Activated naive CD8-positive, alpha-beta T cell treated with anti-CD3 and anti-CD28 coated beads for 36 hours (primary cell): ENCODE results near the gene F7. TPM values are rescaled to one million over a fixed set of nuclear protein-coding genes. Genes with fewer than 3 reads are reported as not detected.
A peak's percentile ranks its signal among the peaks of the same experiment; 100 is the strongest.

Source experiments
- DNase-seq: peaks from one replicate; pipeline ENCODE4 v3.0.0; 2021
- H3K27ac Mint-ChIP-seq: one replicate; pipeline ENCODE4 v1.8.0; 2022; ENCODE audit warnings: mild to moderate bottlenecking, moderate library complexity, mixed read lengths
- H3K27me3 Mint-ChIP-seq: one replicate; pipeline ENCODE4 v1.8.0; 2022; ENCODE audit warnings: mild to moderate bottlenecking, mixed read lengths
- H3K36me3 Mint-ChIP-seq: one replicate; pipeline ENCODE4 v1.8.0; 2021; ENCODE audit warnings: mild to moderate bottlenecking, mixed read lengths
- H3K4me1 Mint-ChIP-seq: one replicate; pipeline ENCODE4 v1.8.0; 2021; ENCODE audit warnings: mixed read lengths
- H3K4me3 Mint-ChIP-seq: one replicate; pipeline ENCODE4 v1.8.0; 2022; ENCODE audit warnings: mild to moderate bottlenecking, moderate library complexity, mixed read lengths
- H3K9me3 Mint-ChIP-seq: one replicate; pipeline ENCODE4 v1.8.0; 2022; ENCODE audit warnings: mixed read lengths
- total RNA-seq, 2 experiments: library from RNA; stranded (reverse); gene quantifications; one replicate each; pipeline ENCODE4 v1.2.3, GENCODE V29; 2021

The F7 gene
- total RNA-seq, 2 experiments from 2014 or later: 0.49 to 0.94 TPM

DNA sequence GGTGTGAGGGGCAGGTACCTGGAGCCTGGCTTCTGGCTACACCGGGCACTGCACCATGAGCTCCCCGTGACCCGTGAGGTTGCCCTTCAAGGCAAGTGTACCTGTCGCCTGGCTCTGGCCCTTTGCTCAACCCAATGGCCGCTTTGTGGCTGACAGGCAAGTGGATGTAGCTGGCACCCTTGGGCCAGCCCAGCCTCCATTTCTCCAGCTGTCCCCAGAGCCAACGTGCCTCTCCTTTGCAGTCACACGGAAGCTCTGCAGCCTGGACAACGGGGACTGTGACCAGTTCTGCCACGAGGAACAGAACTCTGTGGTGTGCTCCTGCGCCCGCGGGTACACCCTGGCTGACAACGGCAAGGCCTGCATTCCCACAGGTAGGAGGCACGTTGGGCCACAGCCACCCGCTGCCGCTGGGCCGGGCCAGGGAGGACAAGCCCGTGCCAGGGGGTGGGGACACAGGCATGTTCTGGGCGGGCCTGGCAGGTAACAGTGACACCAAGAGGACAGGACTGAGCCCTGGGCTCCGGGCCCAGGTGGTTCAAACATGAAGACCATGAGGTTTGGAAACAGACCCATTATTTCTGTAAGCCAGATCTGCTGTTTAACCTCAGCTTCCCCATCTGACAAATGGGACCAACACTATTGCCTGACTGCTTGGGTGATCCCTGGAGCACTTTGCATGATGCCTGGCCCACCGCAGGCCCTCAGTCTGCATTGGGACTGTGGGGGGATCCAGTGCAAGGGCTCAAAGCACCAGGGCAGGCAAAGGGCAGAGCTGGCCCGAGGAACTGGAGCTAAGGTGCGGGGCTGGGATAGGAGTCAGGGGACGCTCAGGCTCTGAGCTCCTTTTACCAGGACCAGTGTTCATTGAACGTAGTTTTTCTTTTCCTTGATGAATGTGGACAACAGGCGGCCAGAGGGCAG is 35.3 kb downstream of the F7 start:
- H3K27me3 Mint-ChIP-seq: peaks cover 3% of the 10 kb centered on the region
- no peak overlapping the region for H3K27ac Mint-ChIP-seq
- H3K4me1 Mint-ChIP-seq: peaks cover 4% of the 10 kb centered on the region
- H3K4me3 Mint-ChIP-seq: no peak overlapping the region
- no peak for DNase-seq
- peaks cover 1% of the 10 kb centered on the region for H3K9me3 Mint-ChIP-seq
- H3K36me3 Mint-ChIP-seq: no peaks in the 10 kb centered on the region

DNA sequence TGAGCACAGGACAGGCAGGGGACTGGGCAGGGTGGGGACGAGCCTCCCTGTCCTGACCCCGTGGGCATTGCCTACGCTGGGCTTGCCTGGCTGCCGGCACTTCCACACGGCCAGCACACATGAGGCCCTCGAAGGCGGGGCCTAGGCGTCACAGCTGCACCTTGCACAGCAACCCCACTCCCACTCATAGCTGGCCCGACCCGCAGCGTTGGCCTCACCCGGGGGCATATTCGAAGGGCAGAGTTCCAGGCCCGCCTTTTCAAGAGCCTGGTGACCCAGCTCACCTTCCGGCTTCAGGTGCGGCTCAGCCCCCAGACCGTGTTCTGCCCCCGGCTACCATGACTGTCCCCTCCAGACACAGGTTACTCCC is 36.0 kb downstream of the F7 start:
- H3K4me3 Mint-ChIP-seq: no peak overlapping the region
- H3K27ac Mint-ChIP-seq: no peak overlapping the region
- H3K4me1 Mint-ChIP-seq: peaks cover 4% of the 10 kb centered on the region
- no peaks in the 10 kb centered on the region for H3K36me3 Mint-ChIP-seq
- H3K27me3 Mint-ChIP-seq: peaks cover 3% of the 10 kb centered on the region
- no peak for DNase-seq
- H3K9me3 Mint-ChIP-seq: peaks cover 1% of the 10 kb centered on the region

DNA sequence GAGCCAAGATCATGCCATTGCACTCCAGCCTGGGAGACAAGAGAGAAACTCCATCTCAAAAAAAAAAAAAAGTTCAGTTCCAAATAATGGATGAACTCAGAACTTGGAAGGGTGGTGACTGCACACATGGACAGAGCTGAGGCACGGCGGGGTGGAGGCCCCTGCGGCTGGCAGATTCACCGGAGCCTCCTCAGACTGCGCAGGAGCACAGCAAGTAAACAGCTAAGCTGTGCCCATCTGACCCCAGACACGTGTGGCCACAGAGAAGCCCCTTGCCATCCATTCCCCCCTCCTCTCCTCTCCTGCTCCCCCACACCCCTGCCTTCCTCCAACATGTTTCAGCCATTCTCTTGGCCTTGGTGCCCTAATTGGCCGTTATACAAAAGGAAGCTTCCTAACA is 37.3 kb downstream of the F7 start:
- Mint-ChIP-seq H3K27ac (no peak overlapping the region), H3K27me3 (peaks cover 3% of the 10 kb centered on the region), H3K36me3 (no peaks in the 10 kb centered on the region), H3K4me3 (no peak overlapping the region), H3K9me3 (peaks cover 1% of the 10 kb centered on the region), H3K4me1 (peaks cover 4% of the 10 kb centered on the region)
- no peak for DNase-seq

DNA sequence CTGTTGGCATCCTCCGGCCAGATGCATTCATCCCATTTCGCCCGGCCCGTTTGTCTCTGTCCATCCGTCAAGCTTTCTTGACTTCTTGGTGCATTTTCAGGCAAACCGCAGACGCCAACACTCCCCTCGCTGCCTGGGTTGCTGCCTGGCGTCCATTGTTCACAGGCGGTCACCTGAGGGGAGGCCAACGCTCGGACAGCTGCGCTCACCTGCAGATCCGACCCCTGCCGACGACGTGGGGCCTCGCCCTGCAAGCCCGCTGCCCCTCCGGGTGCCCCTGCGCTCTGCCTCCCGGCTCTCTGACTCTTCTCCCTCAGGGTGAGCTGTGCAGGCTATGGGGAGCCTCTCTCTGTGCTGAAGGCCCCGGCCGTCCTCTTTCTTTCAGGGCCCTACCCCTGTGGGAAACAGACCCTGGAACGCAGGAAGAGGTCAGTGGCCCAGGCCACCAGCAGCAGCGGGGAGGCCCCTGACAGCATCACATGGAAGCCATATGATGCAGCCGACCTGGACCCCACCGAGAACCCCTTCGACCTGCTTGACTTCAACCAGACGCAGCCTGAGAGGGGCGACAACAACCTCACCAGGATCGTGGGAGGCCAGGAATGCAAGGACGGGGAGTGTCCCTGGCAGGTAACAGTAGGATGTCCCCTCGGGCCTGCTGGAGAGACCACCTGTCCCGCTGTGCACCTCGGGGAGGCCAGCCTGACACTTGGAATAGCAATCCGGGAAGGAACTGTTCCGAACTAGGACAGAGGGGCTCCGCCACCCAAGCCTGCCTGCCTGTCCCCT is 38.1 kb downstream of the F7 start:
- DNase-seq: no peak
- H3K27me3 Mint-ChIP-seq: peaks cover 3% of the 10 kb centered on the region
- no peak overlapping the region for H3K27ac Mint-ChIP-seq
- H3K4me1 Mint-ChIP-seq: peaks cover 4% of the 10 kb centered on the region
- H3K36me3 Mint-ChIP-seq: no peaks in the 10 kb centered on the region
- H3K4me3 Mint-ChIP-seq: no peak overlapping the region
- peaks cover 1% of the 10 kb centered on the region for H3K9me3 Mint-ChIP-seq

DNA sequence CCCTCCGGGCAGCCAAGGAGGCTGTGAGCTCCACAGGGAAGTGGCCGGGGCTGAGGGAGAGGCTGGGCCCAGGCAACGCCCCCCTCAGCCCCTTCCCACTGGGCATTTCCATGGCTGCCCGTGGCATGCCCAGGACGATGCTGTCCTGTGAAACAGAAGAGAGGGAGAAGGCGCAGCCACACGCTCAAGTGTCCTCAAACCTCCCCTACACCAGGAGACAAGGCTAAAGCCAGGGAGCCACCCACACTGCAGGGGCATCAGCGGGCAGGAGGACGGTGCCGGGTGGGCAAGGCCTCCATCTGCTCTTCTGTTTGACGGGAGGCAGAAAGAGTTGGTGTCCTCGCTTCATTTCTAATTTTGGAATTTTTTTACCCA is 38.7 kb downstream of the F7 start:
- no peak overlapping the region for H3K4me3 Mint-ChIP-seq
- H3K9me3 Mint-ChIP-seq: peaks cover 1% of the 10 kb centered on the region
- H3K27me3 Mint-ChIP-seq: no peaks in the 10 kb centered on the region
- H3K4me1 Mint-ChIP-seq: peaks cover 4% of the 10 kb centered on the region
- H3K36me3 Mint-ChIP-seq: no peaks in the 10 kb centered on the region
- H3K27ac Mint-ChIP-seq: no peak overlapping the region
- DNase-seq: no peak

DNA sequence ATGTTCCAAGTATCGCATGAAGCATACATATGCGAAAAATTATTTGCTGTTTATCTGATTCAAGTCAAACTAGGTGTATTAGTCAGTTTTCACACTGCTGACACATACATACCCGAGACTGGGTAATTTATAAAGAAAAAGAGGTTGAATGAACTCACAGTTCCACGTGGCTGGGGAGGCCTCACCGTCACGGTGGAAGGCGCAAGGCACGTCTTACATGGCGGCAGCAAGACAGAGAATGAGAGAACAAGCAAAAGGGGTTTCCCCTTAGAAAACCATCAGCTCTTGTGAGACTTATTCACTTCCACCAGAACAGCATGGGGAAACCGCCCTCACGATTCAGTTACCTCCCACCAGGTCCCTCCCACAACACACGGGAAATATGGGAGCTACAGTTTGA is 39.9 kb downstream of the F7 start:
- H3K9me3 Mint-ChIP-seq: peaks cover 1% of the 10 kb centered on the region
- DNase-seq: peak; percentile 33
- no peak overlapping the region for H3K27ac Mint-ChIP-seq
- peaks cover 3% of the 10 kb centered on the region for H3K27me3 Mint-ChIP-seq
- no peaks in the 10 kb centered on the region for H3K36me3 Mint-ChIP-seq
- peaks cover 4% of the 10 kb centered on the region for H3K4me1 Mint-ChIP-seq
- no peak overlapping the region for H3K4me3 Mint-ChIP-seq

DNA sequence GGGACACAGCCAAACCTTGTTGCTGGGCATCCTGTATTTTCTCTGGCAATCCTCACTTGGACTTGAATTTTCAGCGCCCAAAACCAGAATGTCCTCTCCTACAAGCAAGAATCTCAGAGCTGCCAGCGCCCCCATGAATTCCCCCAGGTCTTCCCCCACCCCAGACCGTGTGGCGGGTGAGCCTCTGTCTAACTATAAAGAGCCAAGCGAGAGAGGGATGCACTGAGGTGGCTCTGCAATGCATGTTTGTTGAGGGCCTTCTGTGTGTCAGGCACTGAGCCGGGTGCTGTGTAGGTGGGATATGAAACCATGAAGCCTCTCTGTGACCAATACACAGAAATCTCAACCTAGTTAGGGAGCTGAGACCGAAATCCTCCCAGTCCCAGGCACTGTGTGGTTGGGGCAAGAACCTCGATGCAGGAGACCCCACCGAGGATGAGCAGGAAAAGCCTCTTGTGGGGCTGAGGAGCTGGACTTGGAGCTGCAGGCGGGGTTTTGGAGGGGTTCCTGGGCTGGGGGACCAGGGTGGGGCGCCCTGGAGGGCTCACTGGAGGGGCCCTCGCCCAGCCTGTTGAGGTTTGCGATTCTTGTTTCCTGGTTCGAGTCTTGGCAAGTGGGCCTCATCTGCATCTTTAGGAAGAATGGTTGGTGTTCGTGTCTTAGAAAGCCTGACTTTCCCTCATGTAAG is 40.5 kb downstream of the F7 start:
- Mint-ChIP-seq H3K27me3 (peaks cover 6% of the 10 kb centered on the region), H3K27ac (no peak overlapping the region), H3K9me3 (peaks cover 1% of the 10 kb centered on the region), H3K4me1 (peaks cover 4% of the 10 kb centered on the region), H3K4me3 (no peak overlapping the region), H3K36me3 (no peaks in the 10 kb centered on the region)
- no peak for DNase-seq

DNA sequence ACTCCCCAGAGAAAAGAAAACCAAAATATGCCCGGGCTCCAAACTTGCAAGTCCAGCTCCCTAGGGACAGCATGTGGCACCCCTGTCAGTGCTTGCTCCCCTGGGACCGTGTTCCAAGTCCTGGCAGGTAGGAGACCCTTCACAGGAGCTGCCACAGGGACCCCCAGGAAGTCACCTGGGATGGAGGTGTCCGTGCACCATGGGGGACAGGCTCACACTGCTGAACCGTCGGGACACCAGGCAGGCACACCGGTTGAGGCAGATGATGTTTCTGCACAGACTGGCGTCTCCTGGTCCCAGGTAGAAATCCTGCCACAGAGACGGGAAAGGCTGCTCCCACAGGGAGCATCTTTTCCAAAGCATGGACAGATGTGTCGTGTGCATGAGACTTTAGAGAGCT is 41.2 kb downstream of the F7 start:
- Mint-ChIP-seq H3K36me3 (no peaks in the 10 kb centered on the region), H3K27me3 (peaks cover 13% of the 10 kb centered on the region), H3K4me1 (peaks cover 4% of the 10 kb centered on the region), H3K4me3 (no peak overlapping the region), H3K9me3 (peaks cover 1% of the 10 kb centered on the region), H3K27ac (no peak overlapping the region)
- DNase-seq: no peak

DNA sequence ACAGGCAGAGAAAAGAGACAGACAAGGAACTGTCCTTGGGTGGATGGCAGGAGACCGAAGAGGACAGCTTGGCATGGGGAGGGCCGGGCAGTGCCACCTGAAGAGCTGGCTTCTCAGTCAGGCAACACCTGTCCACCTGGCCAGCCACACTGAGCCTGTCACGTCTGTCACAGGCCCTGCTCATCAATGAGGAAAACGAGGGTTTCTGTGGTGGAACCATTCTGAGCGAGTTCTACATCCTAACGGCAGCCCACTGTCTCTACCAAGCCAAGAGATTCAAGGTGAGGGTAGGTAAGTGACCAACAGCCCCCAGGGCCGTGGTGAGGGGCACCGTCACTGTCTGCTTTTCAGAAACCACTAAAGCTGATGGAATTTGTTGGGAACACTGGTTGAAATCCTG is 41.6 kb downstream of the F7 start:
- Mint-ChIP-seq H3K4me1 (peaks cover 6% of the 10 kb centered on the region), H3K4me3 (no peak overlapping the region), H3K9me3 (peaks cover 1% of the 10 kb centered on the region), H3K36me3 (no peaks in the 10 kb centered on the region), H3K27me3 (peaks cover 18% of the 10 kb centered on the region), H3K27ac (no peak overlapping the region)
- DNase-seq: no peak

DNA sequence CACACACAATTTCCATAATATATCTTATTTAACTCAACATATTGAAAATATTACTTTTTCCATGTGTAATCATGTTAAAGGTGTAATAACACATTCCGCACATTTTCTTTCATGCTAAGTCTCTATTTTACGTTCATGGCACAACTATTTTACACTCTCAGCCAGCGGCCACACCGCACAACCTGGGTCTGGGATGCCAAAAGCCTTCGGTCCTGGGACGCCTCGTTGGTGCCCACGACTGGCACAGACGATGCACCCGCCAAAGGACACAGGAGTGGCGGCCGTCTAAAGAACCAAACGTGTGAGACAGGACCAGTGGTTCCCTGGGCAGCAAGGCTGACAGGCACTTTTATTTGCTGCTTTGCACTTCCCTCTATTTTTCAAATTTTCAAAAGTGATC is 42.8 kb downstream of the F7 start:
- Mint-ChIP-seq H3K27ac (no peak overlapping the region), H3K27me3 (peaks cover 25% of the 10 kb centered on the region), H3K36me3 (no peaks in the 10 kb centered on the region), H3K4me3 (no peak overlapping the region), H3K4me1 (peaks cover 13% of the 10 kb centered on the region), H3K9me3 (peaks cover 1% of the 10 kb centered on the region)
- DNase-seq: no peak

DNA sequence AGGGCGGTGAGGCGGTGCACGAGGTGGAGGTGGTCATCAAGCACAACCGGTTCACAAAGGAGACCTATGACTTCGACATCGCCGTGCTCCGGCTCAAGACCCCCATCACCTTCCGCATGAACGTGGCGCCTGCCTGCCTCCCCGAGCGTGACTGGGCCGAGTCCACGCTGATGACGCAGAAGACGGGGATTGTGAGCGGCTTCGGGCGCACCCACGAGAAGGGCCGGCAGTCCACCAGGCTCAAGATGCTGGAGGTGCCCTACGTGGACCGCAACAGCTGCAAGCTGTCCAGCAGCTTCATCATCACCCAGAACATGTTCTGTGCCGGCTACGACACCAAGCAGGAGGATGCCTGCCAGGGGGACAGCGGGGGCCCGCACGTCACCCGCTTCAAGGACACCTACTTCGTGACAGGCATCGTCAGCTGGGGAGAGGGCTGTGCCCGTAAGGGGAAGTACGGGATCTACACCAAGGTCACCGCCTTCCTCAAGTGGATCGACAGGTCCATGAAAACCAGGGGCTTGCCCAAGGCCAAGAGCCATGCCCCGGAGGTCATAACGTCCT is 43.4 kb downstream of the F7 start:
- Mint-ChIP-seq H3K36me3 (peaks cover 1% of the 10 kb centered on the region), H3K4me1 (peaks cover 17% of the 10 kb centered on the region), H3K27me3 (peaks cover 25% of the 10 kb centered on the region), H3K27ac (no peak overlapping the region), H3K9me3 (peaks cover 1% of the 10 kb centered on the region), H3K4me3 (no peak overlapping the region)
- no peak for DNase-seq

DNA sequence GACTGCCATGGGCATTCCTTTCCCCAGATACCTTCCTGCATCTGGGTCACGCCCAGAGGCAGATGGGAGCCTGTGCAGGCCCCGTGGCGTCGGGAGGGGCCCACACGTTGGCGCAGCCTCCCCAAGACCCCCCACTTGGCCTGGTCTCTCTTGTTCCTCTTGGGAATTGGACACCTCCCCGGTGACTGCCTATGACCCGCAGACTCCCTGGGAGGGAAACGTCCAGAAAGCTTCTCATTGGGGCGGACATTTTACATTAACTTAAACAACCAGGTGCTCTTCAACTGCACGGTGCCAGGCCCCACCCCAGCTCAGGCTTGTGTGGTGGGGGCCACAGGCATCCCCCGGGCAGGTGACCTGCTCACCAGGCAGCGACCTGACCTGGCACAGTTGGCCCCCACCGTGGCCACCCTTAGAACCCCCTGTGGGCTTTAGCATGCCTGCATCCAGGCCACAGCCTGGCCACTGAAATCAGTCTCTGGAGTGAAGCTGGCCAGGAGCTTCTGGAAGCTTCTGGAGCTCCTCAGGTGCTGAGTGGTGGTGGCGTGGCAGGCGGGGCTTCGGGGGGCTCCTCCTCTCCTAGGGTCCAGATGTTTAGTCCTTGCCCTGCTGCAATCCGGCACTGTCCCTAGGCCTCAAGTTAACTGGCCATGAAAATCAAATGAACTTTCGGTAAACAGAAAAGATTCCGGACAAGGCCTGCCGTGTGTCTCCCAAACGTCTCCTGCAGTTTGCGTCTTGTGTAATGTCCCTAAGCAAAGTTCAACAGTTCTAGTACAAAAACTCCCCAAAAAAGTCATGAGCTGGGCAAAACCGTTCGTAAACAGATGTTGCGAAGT is 44.3 kb downstream of the F7 start:
- DNase-seq: no peak
- peaks cover 3% of the 10 kb centered on the region for H3K9me3 Mint-ChIP-seq

DNA sequence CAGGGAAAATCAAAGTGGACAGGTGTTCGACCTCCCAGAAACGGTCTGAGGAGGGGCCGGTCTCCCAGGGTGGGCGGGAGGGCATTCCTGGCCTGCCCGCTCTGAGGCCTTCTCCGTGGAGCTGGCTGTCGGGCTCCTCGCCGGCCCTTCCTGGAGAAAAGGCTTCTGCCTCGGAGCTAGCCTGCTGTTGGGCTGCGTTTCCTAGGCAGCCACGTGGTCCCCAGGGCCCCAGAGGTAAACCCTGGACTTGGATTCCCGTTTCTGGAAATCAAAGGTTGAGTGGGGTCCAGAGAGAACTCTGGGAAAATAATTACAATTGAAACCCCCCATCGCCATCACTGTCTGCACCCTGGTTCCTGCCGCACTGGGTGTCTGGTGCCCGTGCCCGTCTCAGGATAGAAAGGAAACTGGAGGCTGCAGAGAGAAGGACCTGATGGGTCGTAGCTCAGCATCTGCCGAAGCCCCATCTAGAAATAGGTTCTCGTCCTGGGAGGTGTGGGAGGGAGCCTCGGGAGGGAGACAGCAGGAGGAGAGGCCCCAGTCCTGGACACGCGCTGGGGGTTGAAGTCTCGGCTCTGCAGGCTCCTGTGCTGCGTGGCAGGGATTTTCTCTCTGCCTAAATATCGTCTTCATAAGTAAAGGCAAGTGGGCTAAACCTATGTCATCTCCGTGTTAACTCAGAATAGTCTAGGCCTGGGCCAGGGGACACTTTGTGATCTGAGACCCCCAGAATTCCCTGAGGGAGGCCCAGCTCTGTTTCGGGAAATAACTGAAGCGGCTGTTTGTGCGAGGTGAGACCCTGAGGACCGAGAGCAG is 45.2 kb downstream of the F7 start:
- H3K9me3 Mint-ChIP-seq: peaks cover 8% of the 10 kb centered on the region
- H3K36me3 Mint-ChIP-seq: peaks cover 1% of the 10 kb centered on the region
- H3K27ac Mint-ChIP-seq: no peak overlapping the region
- H3K4me1 Mint-ChIP-seq: peaks cover 16% of the 10 kb centered on the region
- H3K4me3 Mint-ChIP-seq: no peak overlapping the region
- no peak for DNase-seq
- H3K27me3 Mint-ChIP-seq: peaks cover 25% of the 10 kb centered on the region

More for the DNA sequence above, 44.3 kb downstream of the F7 start:
- H3K4me1 Mint-ChIP-seq: peaks cover 20% of the 10 kb centered on the region
- no peak overlapping the region for H3K4me3 Mint-ChIP-seq
- peaks cover 25% of the 10 kb centered on the region for H3K27me3 Mint-ChIP-seq
- H3K27ac Mint-ChIP-seq: no peak overlapping the region
- peaks cover 1% of the 10 kb centered on the region for H3K36me3 Mint-ChIP-seq
